Heart left ventricle (tissue), 13 donors: ENCODE data around the gene SLC9A3.

Experiments used
- POLR2A ChIP-seq, 2 donors: fragments of 450-650 bp; IDR thresholded peaks; one replicate each; pipeline ENCODE4 v1.6.1; 2017; ENCODE audit warnings: antibody characterized with exemption in 2 of 2, mild to moderate bottlenecking in 2 of 2, moderate library complexity in 2 of 2
- TF ChIP-seq, protein P1 (sequence below), 12 donors: fragments of 200-600 bp; sonication (generic) in 4 of 12; IDR thresholded peaks; one replicate each; pipeline versions ENCODE4 v1.5.0 to v1.8.0; 2018 to 2022; ENCODE audit warnings: antibody characterized with exemption in 12 of 12, mild to moderate bottlenecking in 5 of 12
- donor health status: ischemic (EF 13 %, LVEDD 7.1; RV severe dilation, severe dysfunction).
- donor health status: DM: no; HTN: yes; CAD: no.
- donor health status: DM: no; HTN: no; CAD: no.
- donor health status: ischemic (EF 25% LVEDD 6.9; RV normal size, moderate dysfunction).
- donor health status: ischemic (EF 25% LVEDD 5.7; RV mildly dilated, moderate dysfunction).
- donor health status: ischemic (EF 35%, LVEDD 5.7; RV mildly dilated, moderate dysfunction).
- donor health status: nonischemic (EF 11% LVEDD 7.7; RV severe dilation, severe dysfunction).
- donor health status: DM: yes; HTN: yes; CAD: no.
- donor health status: PGD.
- donor health status: ischemic (EF 29% LVEDD 5.4; RV normal size, mild dysfunction).
- donor health status: nonischemic (EF 23%, LVEDD 6.1; RV moderate dilation, normal function).

DNA sequence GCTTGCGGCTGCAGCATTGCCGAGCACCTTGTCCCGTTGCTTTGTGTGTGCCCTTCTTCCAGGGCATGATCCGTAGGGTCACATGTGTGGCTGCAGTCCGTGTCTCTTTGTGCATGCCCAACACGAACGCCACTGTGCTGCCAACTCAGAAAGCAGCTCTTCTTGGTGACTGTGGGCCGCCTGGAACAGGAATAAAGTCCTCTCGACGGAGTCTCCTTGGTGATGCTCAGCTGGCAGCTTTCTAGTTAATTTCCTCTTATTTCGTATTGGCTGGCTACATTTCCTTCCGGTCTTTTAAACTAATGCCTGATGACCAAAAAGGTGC lies 75.5 kb downstream of the SLC9A3 start:
- TF ChIP-seq, protein P1, sequence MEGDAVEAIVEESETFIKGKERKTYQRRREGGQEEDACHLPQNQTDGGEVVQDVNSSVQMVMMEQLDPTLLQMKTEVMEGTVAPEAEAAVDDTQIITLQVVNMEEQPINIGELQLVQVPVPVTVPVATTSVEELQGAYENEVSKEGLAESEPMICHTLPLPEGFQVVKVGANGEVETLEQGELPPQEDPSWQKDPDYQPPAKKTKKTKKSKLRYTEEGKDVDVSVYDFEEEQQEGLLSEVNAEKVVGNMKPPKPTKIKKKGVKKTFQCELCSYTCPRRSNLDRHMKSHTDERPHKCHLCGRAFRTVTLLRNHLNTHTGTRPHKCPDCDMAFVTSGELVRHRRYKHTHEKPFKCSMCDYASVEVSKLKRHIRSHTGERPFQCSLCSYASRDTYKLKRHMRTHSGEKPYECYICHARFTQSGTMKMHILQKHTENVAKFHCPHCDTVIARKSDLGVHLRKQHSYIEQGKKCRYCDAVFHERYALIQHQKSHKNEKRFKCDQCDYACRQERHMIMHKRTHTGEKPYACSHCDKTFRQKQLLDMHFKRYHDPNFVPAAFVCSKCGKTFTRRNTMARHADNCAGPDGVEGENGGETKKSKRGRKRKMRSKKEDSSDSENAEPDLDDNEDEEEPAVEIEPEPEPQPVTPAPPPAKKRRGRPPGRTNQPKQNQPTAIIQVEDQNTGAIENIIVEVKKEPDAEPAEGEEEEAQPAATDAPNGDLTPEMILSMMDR (IDR thresholded peaks at IDR 0.05), result no peak
- TF ChIP-seq POLR2A (IDR thresholded peaks at IDR 0.05), result no peak
